Thyroid gland (tissue), 4 donors: ENCODE measurements around the gene ZIC5.

ENCODE experiments used
- CTCF ChIP-seq, 6 experiments: fragments of 200-600 bp in 3 of 6; fragments of 450-650 bp in 3 of 6; sonication (generic) in 3 of 6; IDR thresholded peaks; one replicate each; pipeline ENCODE4 v1.5.1; 2016 to 2019; ENCODE audit warnings: antibody characterized with exemption in 6 of 6, mild to moderate bottlenecking in 2 of 6, inconsistent platforms in 1 of 6, moderate library complexity in 1 of 6
- POLR2A ChIP-seq, 2 donors: fragments of 450-650 bp; IDR thresholded peaks; one replicate each; pipeline ENCODE4 v1.6.1; 2017; ENCODE audit warnings: antibody characterized with exemption in 2 of 2, mild to moderate bottlenecking in 2 of 2, moderate library complexity in 1 of 2

GRCh38 chr13:99995589-99996380 is 24.2 kb upstream of the ZIC5 start:
- TF ChIP-seq CTCF (IDR thresholded peaks at IDR 0.05) (no peak), POLR2A (IDR thresholded peaks at IDR 0.05) (no peak)
